HG02759 (cell line): ENCODE results near the gene NKD1.

Experiments used
- ATAC-seq: cut with Tn5 transposase; IDR thresholded peaks from one replicate; pipeline ENCODE4 v1.9.1; 2021; ENCODE audit warnings: mild to moderate bottlenecking, moderate library complexity; ENCODE audit not compliant: unreplicated experiment

NKD1 gene

DNA sequence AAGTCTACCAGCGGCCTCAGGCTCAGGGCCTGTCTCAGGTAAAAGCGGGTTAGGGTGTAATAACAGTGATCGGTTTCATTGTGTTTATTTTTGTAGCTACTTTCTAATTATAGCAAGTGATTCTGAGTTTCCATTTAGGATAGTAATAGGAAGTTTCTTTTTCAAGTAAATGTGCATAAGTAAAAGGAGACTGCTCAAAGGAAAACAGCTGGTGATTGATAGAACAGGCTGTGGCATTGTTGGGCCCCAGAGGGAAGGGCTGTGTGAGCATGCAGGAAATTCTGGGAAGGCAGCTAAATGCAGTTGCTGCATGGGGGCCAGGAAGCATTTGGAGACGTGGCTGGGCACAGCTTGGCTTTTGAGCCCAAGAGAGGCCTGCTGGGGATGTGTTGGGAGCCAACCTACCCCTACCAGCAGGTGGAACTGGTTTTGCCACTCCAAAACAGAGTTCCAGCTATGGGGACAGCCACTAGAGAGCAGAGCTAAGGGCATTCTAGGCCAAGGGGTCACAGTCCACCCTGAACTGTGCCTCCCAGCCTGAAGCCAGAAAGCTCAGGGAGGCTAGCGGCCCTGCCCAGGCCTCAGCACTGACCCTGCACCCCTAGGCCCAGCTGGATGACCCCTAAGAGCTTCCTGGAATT lies 120.3 kb downstream of the NKD1 start:
- no peak for ATAC-seq

DNA sequence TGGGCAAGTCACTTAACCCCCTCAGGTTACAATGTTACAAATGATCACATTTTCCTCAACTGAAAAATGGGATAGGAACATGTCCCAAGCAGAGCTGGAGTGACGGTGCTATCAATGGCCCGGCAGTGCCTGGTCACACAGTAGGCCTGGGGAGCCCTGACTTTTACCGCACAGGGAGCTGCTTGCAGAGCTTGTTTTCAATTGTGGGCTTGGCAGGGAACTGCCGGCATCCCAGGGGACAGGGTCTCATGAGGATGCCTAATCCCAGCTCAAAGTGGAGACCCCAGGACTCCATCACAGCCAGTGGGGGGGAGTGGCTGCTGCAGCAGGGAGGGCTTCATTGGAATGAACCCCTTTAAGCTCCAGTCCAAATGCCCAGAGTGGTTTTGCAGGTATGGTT lies 121.5 kb downstream of the NKD1 start:
- no peak for ATAC-seq

- ATAC-seq: no peak
Observed at GRCh38 chr16:50670476-50670875, 122.3 kb downstream of the NKD1 start.

DNA sequence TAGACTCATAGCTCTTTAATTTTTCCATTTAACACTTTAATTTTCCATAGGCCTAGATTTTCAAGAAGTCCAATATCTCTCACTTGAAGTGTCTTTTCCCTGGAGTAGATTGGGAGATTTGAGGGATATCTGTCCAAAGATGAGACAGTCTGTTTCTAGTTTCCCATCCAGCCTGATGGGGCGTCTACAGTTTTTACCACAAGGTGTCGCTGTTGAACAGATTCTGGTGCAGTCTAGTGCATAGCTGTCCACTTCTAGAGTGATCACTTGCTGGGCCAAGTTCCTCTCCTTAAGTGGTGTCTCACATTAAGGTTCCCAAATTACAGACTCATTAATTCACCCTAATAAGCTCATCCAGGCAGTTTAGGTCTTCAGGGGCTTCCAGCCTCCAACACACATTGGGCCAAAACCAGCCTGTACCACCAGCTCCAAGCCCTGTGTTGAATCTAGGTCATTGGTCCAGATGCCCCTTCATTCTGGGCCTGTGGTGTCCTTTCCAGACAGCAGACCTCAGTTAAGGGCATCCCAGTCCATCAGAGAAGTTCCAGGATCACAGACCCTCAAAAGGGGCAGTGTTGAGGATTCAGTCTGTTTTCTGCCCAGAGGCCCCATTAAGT lies 123.6 kb downstream of the NKD1 start:
- ATAC-seq: no peak

DNA sequence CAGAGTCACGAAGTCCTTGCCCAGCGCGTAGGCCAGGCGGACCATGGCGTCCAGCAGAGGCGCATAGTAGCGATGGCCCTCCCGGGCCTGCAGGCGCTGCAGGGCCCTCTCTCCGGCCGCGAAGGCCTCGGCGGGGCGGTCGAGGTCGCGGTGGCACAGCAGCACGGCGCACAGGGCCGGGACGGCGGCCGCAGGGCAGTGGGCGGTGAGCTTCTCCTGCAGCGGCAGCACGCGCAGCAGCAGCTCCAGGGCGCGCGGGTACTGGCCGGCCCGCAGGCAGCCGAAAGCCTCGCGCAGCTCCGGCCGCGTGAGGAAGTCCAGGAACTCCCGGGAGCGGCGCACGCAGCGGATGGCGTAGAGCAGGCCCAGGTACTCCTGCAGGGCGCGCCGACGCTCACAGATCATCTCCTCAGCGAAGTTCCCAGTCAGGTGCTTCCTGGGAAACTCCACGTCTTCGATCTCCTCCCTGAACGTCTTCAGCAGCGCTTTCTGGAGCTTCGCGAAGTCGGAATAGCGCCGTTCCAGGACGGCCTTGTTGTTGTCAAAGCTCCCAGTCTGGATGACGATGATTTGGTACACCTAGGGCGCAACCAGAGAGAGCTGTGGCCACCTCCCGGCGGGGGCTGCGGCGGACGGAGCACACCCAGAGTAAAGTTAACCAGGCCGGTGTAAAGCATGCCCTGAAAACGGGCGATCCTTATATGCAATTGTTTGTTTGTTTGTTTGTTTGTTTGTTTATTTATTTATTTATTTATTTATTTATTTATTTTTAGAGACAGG lies 125.5 kb downstream of the NKD1 start:
- ATAC-seq: no peak

GRCh38 chr16:50674831-50675230 lies 126.6 kb downstream of the NKD1 start:
- ATAC-seq: no peak

GRCh38 chr16:50675686-50676610 lies 127.8 kb downstream of the NKD1 start:
- ATAC-seq: no peak

DNA sequence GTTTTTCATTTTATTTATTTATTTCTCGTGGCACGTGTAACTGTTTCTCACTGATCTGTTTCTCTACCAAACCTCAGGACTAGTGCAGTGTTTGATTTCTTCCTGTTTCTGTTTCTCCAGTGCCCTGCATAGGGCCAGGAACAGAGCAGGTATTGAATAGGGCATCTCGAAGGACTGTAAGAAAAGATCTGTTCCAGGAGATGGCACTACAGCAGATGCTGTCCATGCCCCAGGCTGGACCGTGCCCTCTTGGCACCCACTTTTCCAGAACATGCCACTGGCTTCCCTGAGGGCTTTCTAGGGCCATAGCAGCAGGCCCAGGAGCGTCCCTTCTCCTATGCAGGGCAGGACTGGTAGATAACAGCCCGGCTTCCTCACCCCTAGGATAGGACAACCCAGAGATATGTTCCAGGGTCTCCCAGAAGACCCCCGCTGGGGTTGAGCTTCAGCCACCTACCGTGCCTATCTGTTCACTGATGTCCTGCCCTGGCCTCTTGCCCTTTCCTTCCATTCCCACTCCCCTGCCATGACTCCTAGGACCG lies 128.6 kb downstream of the NKD1 start:
- no peak for ATAC-seq

- no peak for ATAC-seq
Observed at GRCh38 chr16:50677351-50677750, 129.2 kb downstream of the NKD1 start.

DNA sequence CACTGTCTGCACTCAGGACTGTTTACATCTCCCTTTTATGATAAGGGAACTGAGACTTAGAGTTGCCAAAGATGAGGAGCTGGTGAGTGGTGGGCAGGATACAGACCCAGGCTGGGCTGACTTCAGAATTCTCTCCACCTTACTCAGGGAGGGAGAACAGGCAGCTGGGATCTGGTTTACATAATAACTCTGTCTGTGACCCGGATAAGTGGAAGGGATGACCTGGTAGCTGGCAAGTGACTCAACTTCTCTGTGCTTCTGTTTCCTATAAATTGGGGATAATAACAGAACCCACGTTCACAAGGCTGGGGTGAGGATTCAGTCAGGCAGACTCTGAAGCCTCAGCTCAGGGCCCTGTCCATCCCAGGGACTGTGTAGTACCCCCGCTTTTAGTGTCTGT lies 130.3 kb downstream of the NKD1 start:
- no peak for ATAC-seq

DNA sequence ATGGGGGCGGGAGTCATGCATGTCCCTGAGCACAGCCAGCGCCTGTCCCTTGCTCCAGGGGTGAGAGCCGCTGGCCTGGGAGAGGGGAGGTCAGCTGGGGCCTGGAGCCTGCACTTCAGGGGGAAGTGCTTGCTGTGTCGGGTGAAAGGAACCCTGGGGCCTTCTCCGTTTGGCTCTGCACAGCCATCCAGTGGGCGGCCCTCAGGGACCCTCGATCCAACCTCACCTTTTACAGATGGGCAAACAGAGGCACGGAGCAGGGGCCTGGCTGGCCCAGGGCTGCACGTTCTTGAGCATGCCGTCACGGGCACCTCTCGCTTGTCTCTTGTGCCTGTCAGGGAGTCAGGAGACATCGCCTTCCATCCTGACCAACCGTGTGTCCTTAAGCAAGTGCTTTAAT lies 131.1 kb downstream of the NKD1 start:
- ATAC-seq: no peak

DNA sequence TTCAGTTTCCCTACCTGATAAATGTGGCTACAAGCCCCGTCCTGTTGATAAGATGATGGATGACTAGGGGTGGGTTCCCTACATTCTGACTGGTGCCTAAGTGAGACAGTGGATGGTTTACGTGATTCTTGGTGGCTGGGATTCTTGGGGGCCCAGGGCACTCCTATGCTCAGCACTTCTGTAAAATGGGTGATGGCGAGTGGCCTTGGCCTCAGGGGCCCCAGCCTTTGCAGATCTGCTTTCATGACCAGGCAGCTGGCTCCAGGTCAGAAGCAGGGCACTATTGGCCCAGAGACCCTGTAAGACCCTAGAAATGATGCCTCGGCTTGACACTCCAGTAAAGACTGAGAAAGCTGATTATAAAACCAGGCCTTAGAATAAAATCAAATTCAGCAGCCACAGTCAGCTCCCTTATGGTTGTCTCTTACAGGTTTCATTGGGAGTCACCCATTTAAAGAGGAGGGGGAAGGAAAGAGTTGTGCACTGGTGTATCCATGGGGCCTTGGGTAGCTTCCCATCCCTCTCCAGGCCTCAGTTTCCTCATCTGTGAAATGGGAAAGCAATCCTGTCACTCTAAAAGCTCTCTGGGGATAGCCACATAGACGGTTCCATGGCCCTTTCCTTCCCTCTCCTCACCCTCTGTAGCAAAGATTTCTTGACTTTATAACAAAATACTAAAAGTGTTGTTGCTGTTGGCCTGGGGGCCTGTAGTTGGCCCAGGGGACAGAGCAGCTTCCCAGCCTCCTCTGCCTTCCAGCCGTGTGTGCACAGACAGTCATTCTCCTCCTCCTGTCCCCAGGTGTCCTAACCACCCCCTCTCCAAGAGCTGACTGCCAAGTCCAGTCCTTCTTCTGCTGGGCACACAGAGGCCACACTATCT lies 131.7 kb downstream of the NKD1 start:
- ATAC-seq: no peak

DNA sequence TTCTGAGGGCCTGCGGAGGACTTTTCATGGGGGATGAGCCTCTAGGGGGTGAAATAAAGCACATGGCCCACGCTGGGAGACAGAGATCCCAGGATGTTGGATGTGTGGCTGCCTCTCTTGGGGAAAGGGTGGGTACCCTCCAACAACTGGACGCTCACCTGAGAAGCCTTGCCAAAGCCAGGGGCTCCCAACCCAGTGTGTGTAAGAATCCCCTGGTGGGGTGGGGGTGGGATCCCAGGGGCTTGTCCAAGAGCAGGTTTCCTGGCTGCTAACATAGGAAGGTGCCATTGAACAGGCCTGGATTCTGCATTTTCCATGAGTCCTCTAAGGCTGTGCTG lies 132.3 kb downstream of the NKD1 start:
- no peak for ATAC-seq

DNA sequence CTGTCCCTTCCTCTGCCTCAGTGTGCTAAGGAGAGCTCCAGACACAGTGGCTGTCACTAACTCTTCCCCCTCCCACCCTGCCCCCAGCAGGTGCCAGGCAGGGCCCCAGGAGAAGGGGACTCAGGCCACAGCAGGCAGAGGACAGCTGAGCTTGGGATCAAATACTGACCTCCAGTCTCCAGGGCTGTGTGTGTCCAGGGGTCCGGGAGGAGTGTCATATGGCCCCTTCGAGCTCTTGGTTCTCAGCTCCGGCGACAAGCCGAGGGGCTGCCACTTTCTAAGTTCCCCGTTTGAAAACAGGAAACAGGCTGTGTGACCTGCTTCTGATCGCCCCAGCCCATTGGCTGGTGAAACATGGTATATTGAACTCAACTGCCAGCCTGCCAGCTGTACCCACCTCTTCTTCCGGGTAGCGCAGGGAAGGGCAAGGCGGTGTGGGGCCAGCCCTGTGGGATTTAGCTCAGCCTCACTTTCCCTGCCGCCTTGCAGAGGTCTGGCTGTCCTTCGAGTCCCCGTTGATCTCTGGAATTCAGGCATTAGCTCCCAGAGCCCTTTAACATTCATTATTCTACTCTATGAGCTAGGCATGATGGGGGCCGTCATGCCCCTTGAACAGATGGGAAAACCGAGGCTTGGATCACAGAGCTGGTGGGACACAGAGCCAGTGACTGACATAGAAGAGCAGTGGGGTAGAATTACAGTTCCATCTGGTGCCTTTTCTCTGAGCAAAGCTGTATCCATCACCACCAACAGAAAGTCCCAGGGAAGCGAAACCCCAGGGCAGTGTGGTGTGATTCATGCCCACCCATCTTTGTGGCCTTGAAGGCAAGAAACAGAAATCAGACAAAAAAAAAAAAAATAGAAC lies 133.1 kb downstream of the NKD1 start, which contains the start of gene SNX20:
SNX20 (minus strand) TSS at position 292 of the 865 bp plus-strand sequence. CDS start 3,786 bp downstream, outside the sequence.
- peak; percentile 59 for ATAC-seq

DNA sequence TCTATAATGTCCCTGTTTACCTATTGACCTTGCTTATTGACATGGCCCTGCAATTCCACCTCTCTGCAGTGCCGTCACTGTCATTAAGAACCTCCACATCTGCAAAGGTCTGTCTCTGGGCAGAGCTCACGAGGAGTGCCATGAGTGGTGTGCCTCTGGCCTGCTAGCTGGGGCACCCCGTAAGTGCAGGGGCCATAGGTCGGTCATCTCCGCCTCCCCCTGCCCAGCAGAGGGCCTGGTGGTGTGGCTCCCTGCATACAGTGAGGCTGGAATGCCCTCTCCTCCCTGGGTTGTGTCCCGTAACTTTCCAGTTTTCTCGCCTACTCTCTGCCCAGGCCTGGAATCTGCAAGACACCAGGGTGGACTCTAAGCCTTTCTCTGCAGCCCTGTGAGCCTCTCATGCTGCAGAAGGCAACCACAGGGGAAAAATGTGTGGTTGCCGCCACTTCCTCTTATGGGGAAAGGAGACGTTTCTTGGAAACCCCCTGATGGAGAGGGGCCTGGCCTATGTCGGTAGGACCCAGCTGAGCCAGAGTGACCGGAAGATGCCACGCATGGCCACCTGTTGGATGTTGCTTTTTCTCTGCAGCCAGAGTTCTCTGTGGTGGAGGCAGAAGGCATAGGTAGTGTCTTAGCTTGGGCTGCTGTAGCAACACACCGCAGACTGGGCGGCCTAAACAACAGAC lies 135.6 kb downstream of the NKD1 start:
- peak; percentile 72 for ATAC-seq

DNA sequence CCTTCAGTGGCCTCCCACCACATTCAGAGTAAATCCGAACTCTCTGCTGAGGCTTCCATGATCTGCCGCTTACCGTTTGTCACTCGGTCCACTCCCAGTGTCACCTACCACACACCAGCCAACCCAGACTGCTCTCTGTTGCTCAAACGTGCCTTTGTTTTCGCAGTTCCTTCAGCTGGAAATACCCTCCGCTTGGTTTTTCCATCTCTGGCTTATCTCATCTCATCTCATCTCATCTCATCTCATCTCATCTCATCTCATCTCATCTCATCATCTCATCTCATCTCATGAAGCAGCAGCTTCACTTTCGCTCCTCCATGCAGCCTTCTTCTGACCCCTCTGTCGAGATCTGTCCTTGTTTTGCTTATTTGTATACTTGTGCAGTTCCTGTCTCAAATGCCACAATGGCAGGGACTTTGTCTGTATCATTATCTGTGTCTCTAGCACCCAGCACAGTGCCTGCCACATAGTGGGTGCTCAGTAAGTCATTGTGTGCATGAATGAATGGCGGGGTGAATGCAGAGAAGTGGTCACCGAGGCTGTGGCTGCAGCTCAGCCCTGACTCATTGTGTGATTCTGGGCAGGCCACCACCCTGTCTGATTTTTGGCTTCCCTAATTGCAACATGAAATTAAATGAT lies 136.7 kb downstream of the NKD1 start:
- peak; percentile 24 for ATAC-seq

DNA sequence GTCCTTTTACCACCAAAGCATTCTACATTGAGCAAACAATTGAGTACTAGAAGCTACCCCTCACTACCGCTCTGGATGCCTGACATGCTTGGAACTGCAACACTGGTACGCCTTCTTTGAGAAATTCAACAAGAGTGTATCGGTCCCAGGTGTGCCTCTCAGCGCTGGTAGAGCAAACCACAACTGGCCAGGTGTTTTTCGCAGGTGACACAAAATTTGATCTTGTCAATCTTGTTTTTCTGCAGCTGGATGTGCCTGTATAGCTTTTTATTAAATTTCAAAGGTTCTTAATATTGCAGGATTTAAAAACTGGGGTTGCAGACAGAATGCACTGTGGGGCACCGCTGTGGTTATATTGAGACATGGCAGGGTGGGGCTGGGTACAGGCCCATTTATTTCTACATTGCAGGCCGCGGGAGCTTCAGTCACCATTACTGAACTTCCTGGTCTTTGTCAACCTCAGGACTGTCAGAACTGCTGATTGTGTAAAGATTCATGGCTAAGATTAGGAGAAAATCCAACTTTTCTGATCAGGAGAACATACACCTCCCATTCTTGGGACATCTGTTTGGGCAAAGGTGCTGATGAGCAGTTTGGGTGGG lies 137.4 kb downstream of the NKD1 start:
- no peak for ATAC-seq
